NB4 (cell line): ENCODE data around the gene KIAA0930.
A peak's percentile ranks its signal among the peaks of the same experiment; 100 is the strongest.

Source experiments
- DNase-seq: peaks from one replicate; pipeline ENCODE4 v3.0.0; 2010; ENCODE audit warnings: low read depth
- H3K4me3 ChIP-seq: one replicate; pipeline ENCODE4 v1.5.1; 2011; ENCODE audit warnings: mild to moderate bottlenecking, low read depth, low read length, moderate library complexity
- MAX ChIP-seq: IDR thresholded peaks from 2 replicates; pipeline ENCODE4 v1.6.1; 2011; ENCODE audit warnings: low read depth, low read length
- MYC ChIP-seq: IDR thresholded peaks from 2 replicates; pipeline ENCODE4 v1.6.1; 2011; ENCODE audit warnings: low read depth, low read length
- POLR2A ChIP-seq: IDR thresholded peaks from 2 replicates; pipeline ENCODE4 v1.6.1; 2011; ENCODE audit warnings: mild to moderate bottlenecking; ENCODE audit not compliant: insufficient read length; ENCODE audit errors: extremely low read depth
- TF ChIP-seq, protein P1 (sequence below): IDR thresholded peaks from one replicate; pipeline ENCODE4 v1.5.1; 2012; ENCODE audit warnings: low read depth, low read length

Gene KIAA0930

DNA sequence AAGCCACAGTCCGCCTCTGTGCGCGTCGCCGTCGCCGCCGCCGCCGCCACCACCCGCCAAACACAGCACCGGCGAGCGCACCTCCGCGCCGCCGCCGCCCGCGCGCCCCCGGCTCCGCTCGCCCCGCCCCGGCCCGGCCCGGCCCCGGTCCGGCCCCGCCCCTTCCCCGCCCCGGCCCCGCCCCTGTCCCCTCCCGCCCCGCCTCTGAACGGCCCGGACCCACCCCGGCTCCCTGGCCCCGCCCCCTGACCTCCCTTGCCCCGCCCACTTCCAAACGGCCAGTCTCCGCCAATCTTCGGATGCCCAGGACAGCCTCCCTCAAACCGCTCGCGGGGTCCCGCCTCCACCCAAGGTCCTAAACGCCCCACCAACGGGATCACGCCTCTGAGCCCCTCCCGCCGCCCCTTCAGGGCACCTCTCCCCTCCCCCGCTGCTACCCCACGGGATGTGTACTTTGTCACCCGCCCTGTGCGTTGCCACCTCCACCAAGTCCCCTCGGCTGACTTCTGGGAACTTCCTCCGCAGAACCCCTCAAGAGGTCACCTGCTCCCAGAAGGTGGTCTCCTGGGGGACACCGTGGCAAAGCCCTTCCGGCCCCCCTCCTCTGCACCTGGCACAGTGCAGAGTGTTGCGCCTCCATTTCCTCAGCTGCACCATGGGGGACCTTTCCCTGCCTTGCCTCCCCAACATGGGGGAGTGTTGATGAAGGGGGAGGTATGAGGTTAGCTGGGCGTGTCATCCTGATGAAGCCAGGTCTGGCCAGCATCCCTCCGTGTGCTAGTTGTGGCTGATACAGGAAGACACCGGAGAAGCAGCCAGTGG lies at the start of gene KIAA0930:
Gene KIAA0930 (minus strand): TSS at position 85 of the 822 bp plus-strand sequence. CDS start 191 bp downstream, outside the sequence.
- peak; percentile 86 for DNase-seq
- no peak for TF ChIP-seq MYC
- TF ChIP-seq POLR2A, result no peak
- TF ChIP-seq, protein P1, sequence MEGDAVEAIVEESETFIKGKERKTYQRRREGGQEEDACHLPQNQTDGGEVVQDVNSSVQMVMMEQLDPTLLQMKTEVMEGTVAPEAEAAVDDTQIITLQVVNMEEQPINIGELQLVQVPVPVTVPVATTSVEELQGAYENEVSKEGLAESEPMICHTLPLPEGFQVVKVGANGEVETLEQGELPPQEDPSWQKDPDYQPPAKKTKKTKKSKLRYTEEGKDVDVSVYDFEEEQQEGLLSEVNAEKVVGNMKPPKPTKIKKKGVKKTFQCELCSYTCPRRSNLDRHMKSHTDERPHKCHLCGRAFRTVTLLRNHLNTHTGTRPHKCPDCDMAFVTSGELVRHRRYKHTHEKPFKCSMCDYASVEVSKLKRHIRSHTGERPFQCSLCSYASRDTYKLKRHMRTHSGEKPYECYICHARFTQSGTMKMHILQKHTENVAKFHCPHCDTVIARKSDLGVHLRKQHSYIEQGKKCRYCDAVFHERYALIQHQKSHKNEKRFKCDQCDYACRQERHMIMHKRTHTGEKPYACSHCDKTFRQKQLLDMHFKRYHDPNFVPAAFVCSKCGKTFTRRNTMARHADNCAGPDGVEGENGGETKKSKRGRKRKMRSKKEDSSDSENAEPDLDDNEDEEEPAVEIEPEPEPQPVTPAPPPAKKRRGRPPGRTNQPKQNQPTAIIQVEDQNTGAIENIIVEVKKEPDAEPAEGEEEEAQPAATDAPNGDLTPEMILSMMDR, result no peak
- no peak for TF ChIP-seq MAX
- H3K4me3 ChIP-seq, result peak within 1 kb of the TSS; percentile 70

GRCh38 chr22:45286854-45287551 lies 46.3 kb upstream of the KIAA0930 start:
- H3K4me3 ChIP-seq, result no peak overlapping the region
- DNase-seq, result no peak
- TF ChIP-seq POLR2A (no peak), MAX (no peak)

GRCh38 chr22:45285263-45286058 lies 44.8 kb upstream of the KIAA0930 start:
- peak; percentile 34 for DNase-seq
- TF ChIP-seq, protein P1, result no peak
- TF ChIP-seq MYC (no peak), MAX (no peak), POLR2A (no peak)
- H3K4me3 ChIP-seq, result no peak overlapping the region

- no peak within 1 kb of the TSS for H3K4me3 ChIP-seq
- TF ChIP-seq, protein P1, result no peak
- TF ChIP-seq MAX (no peak), POLR2A (no peak), MYC (no peak)
- peak; percentile 57 for DNase-seq
Measured at GRCh38 chr22:45284705-45285262, 44.1 kb upstream of the KIAA0930 start, which contains the start of gene UPK3A. TSS of gene UPK3A (plus strand) at chr22:45284949. CDS start at chr22:45285014, 65 bp downstream.

DNA sequence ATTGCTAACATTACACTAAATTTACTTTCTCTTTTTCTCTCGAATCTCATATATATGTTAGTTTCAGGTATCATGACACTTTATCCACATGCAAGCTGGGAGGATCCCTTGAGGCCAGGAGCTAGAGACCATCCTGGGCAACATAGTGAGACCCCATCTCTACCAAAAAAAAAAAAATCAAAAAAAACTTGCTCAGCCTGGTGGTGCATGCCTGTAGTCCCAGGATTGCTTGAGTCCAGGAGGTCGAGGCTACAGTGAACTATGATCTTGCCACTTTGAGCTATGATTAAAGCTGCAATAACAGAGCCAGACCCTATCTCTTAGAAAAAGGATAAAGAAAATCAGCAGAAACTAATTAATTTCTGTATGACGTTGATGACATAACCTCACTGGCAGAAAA lies 40.3 kb upstream of the KIAA0930 start:
- TF ChIP-seq MYC (no peak), MAX (no peak), POLR2A (no peak)
- TF ChIP-seq, protein P1, result no peak
- DNase-seq, result no peak
- H3K4me3 ChIP-seq, result no peak overlapping the region
